AG04450 (cell line): ENCODE measurements around the gene AGMO. TPM values are rescaled to one million over a fixed set of nuclear protein-coding genes. Genes with fewer than 3 reads are reported as not detected.
A peak's percentile ranks its signal among the peaks of the same experiment; 100 is the strongest.
"Not testable (repeated sequence)": the region's sequence is repeated elsewhere in the genome, so short reads cannot be mapped to it uniquely, and the experiment has no call there.

Source experiments
- CTCF ChIA-PET: fragments of 300-600, 350-600 bp; formaldehyde crosslinking; extraction: SDS; loops from one replicate; lab custom pipeline; 2022; ENCODE audit warnings: antibody characterized with exemption, inconsistent platforms; lab: Charles Lee
- POLR2A ChIA-PET: fragments of 350-600 bp; formaldehyde crosslinking; extraction: SDS; loops from one replicate; lab custom pipeline; 2021; ENCODE audit warnings: antibody characterized with exemption, inconsistent platforms; lab: Yijun Ruan, JAX
- DNase-seq: peaks from one replicate; pipeline ENCODE4 v3.0.0-alpha.2; 2011; ENCODE audit warnings: low read depth, low spot score
- H3K27ac ChIP-seq: one replicate; pipeline ENCODE4 v1.5.1; 2012; ENCODE audit warnings: low read depth, low read length, control low read depth
- H3K27me3 ChIP-seq: one replicate; pipeline ENCODE4 v1.6.0; 2012; ENCODE audit warnings: low read length; ENCODE audit not compliant: control insufficient read depth, insufficient read depth
- H3K4me3 ChIP-seq: 2 replicates; pipeline ENCODE4 v1.5.1; 2011; ENCODE audit warnings: mild to moderate bottlenecking, low read depth, low read length, control low read depth
- H3K9me3 ChIP-seq: 2 replicates; pipeline ENCODE4 v1.5.1; 2012; ENCODE audit warnings: low read length; ENCODE audit not compliant: control insufficient read depth, insufficient read depth
- CTCF ChIP-seq: IDR thresholded peaks from 2 replicates; pipeline ENCODE4 v1.5.1; 2011; ENCODE audit warnings: low read depth, low read length, control low read depth, inconsistent platforms
- polyA plus RNA-seq: library from polyadenylated mRNA; depleted of rRNA; stranded (reverse); fragments of >200 nt; gene quantifications from 2 replicates; pipeline ENCODE4 v1.2.3, GENCODE V29; 2011

AGMO gene
- polyA plus RNA-seq, 1 experiment, result 0.10 TPM

GRCh38 chr7:15554081-15554480, 7.7 kb downstream of the AGMO start:
- peak; percentile 3 for DNase-seq
- ChIA-PET CTCF (interaction anchor here (1.4 kb wide), 1 partner anchor 227 kb away, joined by 7 read pairs; no protein-coding TSS in a partner anchor), POLR2A (no interaction called here)
- no peak for TF ChIP-seq CTCF
- H3K4me3 ChIP-seq, result no peak overlapping the region
- H3K27me3 ChIP-seq, result no peaks in the 10 kb centered on the region
- no peaks in the 10 kb centered on the region for H3K9me3 ChIP-seq
- H3K27ac ChIP-seq, result no peak overlapping the region

- H3K27ac ChIP-seq, H3K27me3 ChIP-seq, H3K9me3 ChIP-seq, DNase-seq, CTCF ChIA-PET, POLR2A ChIA-PET, H3K4me3 ChIP-seq: not testable (repeated sequence)
Observed at GRCh38 chr7:15547320-15547719, 14.5 kb downstream of the AGMO start.

GRCh38 chr7:15546272-15546792, 15.5 kb downstream of the AGMO start:
- Histone ChIP-seq H3K27me3 (no peaks in the 10 kb centered on the region), H3K9me3 (no peaks in the 10 kb centered on the region), H3K27ac (no peak overlapping the region), H3K4me3 (no peak overlapping the region)
- ChIA-PET CTCF (no interaction called here), POLR2A (no interaction called here)
- TF ChIP-seq CTCF, result no peak
- DNase-seq, result no peak

GRCh38 chr7:15544050-15544449, 17.8 kb downstream of the AGMO start:
- no peaks in the 10 kb centered on the region for H3K9me3 ChIP-seq
- ChIA-PET CTCF (no interaction called here), POLR2A (no interaction called here)
- H3K4me3 ChIP-seq, result no peak overlapping the region
- H3K27ac ChIP-seq, result no peak overlapping the region
- no peak for DNase-seq
- no peaks in the 10 kb centered on the region for H3K27me3 ChIP-seq
- no peak for TF ChIP-seq CTCF

- no peaks in the 10 kb centered on the region for H3K9me3 ChIP-seq
- H3K4me3 ChIP-seq, result no peak overlapping the region
- no peak for TF ChIP-seq CTCF
- POLR2A ChIA-PET, result no interaction called here
- CTCF ChIA-PET, result no interaction called here
- no peak for DNase-seq
- no peak overlapping the region for H3K27ac ChIP-seq
- no peaks in the 10 kb centered on the region for H3K27me3 ChIP-seq
Observed at GRCh38 chr7:15543256-15543655, 18.6 kb downstream of the AGMO start.
